K562 (cell line): ENCODE data around the gene RSPH6A. TPM values are rescaled to one million over a fixed set of nuclear protein-coding genes. Genes with fewer than 3 reads are reported as not detected.
A peak's percentile ranks its signal among the peaks of the same experiment; 100 is the strongest.

Source experiments
- C11orf30 ChIP-seq: fragments of 450-650 bp; IDR thresholded peaks from 2 replicates; pipeline ENCODE4 v1.6.1; 2016; ENCODE audit warnings: low read depth, mild to moderate bottlenecking
- CBX1 ChIP-seq: sonication (generic); IDR thresholded peaks from 2 replicates; pipeline ENCODE4 v1.6.1; 2016; ENCODE audit warnings: antibody characterized with exemption, low read depth, mild to moderate bottlenecking
- CBX2 ChIP-seq: fragments of 200-600 bp; sonication (generic); IDR thresholded peaks from one replicate; pipeline ENCODE4 v1.6.1; 2012; ENCODE audit warnings: mild to moderate bottlenecking, low read length, inconsistent platforms; ENCODE audit not compliant: insufficient read depth, poor library complexity, severe bottlenecking
- CHD4 ChIP-seq: fragments of 200-600 bp; sonication (generic); IDR thresholded peaks from 3 replicates; pipeline ENCODE4 v1.6.1; 2012; ENCODE audit warnings: low read depth, mild to moderate bottlenecking, mixed read lengths, low read length, inconsistent platforms; ENCODE audit not compliant: insufficient read depth, insufficient replicate concordance, poor library complexity, severe bottlenecking
- EGR1 ChIP-seq: fragments of 450-650 bp; conservative IDR thresholded peaks from 2 replicates; pipeline ENCODE4 v1.6.1; 2017; ENCODE audit warnings: mild to moderate bottlenecking
- MCM7 ChIP-seq, 2 experiments: fragments of 450-650 bp; IDR thresholded peaks; 2 replicates each; pipeline ENCODE4 v1.6.1; 2016 to 2018
- PHF8 ChIP-seq: fragments of 200-600 bp; sonication (generic); IDR thresholded peaks from 2 replicates; pipeline ENCODE4 v1.6.1; 2012; ENCODE audit warnings: mixed run types, mild to moderate bottlenecking, inconsistent platforms, low read length, moderate library complexity, borderline replicate concordance
- PHTF2 ChIP-seq: fragments of 250-450 bp; sonication (Bioruptor Pico); IDR thresholded peaks from 2 replicates; pipeline ENCODE4 v1.5.0; 2021; ENCODE audit warnings: mild to moderate bottlenecking
- RBM17 ChIP-seq: fragments of 200-400 bp; formaldehyde crosslinking; IDR thresholded peaks from 2 replicates; pipeline ENCODE4 v1.6.1; 2017; ENCODE audit warnings: low read depth, mild to moderate bottlenecking, low read length, borderline replicate concordance
- SAP30 ChIP-seq: fragments of 200-600 bp; sonication (generic); IDR thresholded peaks from 2 replicates; pipeline ENCODE4 v1.6.1; 2012; ENCODE audit warnings: borderline replicate concordance, low read depth, mild to moderate bottlenecking, moderate library complexity, low read length, control low read depth, inconsistent platforms; ENCODE audit not compliant: insufficient read depth, poor library complexity, severe bottlenecking
- SIX5 ChIP-seq, 2 experiments: IDR thresholded peaks; 2 replicates each; pipeline ENCODE4 v1.6.1; 2011; ENCODE audit warnings: low read length in 2 of 2, borderline replicate concordance in 1 of 2, low read depth in 1 of 2, mild to moderate bottlenecking in 1 of 2, moderate library complexity in 1 of 2; ENCODE audit not compliant: insufficient read depth in 1 of 2
- SNIP1 ChIP-seq: fragments of 450-650 bp; IDR thresholded peaks from 2 replicates; pipeline ENCODE4 v1.7.1; 2017; ENCODE audit warnings: low read depth, mild to moderate bottlenecking
- SNRNP70 ChIP-seq: fragments of 200-400 bp; formaldehyde crosslinking; optimal IDR thresholded peaks from 2 replicates; pipeline ENCODE3; 2017; ENCODE audit warnings: low read depth, low read length
- TAF1 ChIP-seq: IDR thresholded peaks from 2 replicates; pipeline ENCODE4 v1.6.1; 2011; ENCODE audit warnings: mild to moderate bottlenecking, low read length, moderate library complexity; ENCODE audit not compliant: insufficient read depth, control insufficient read depth, severe bottlenecking; ENCODE audit errors: extremely low read depth
- TCFL5 ChIP-seq: fragments of 250-450 bp; sonication (Bioruptor Pico); conservative IDR thresholded peaks from 2 replicates; pipeline ENCODE4 v1.6.1; 2021; ENCODE audit warnings: mild to moderate bottlenecking, moderate library complexity, matching md5 sums
- TRIM28 ChIP-seq: fragments of 450-650 bp; IDR thresholded peaks from 2 replicates; pipeline ENCODE4 v1.6.1; 2017
- U2AF1 ChIP-seq: fragments of 200-400 bp; formaldehyde crosslinking; optimal IDR thresholded peaks from 2 replicates; pipeline ENCODE3; 2017; ENCODE audit warnings: mild to moderate bottlenecking, low read depth, low read length, moderate library complexity
- ZNF12 ChIP-seq: sonication (generic); formaldehyde crosslinking; IDR thresholded peaks from 2 replicates; pipeline ENCODE4 v1.4.0; 2020; ENCODE audit warnings: mild to moderate bottlenecking, missing genetic modification reagents
- ZNF134 ChIP-seq: fragments of 250-450 bp; sonication (Bioruptor Pico); conservative IDR thresholded peaks from 2 replicates; pipeline ENCODE4 v1.4.0; 2020
- ZNF239 ChIP-seq: fragments of 250-450 bp; sonication (Bioruptor Pico); IDR thresholded peaks from 2 replicates; pipeline ENCODE4 v1.4.0; 2020; ENCODE audit warnings: mild to moderate bottlenecking
- ZNF24 ChIP-seq: fragments of 450-650 bp; IDR thresholded peaks from 2 replicates; pipeline ENCODE4 v1.6.1; 2016
- ZNF76 ChIP-seq: fragments of 250-450 bp; sonication (Bioruptor Pico); IDR thresholded peaks from 2 replicates; pipeline ENCODE4 v1.4.0; 2020; ENCODE audit warnings: mild to moderate bottlenecking, moderate library complexity, borderline replicate concordance
- polyA plus RNA-seq, 8 experiments: library from polyadenylated mRNA; depleted of rRNA in 4 of 8; stranded (reverse) in 5 of 8; unstranded in 3 of 8; fragments of >200 nt; fragmentation: Nextera tagmentation in 2 of 8; fragmentation: Illumina TruSeq in 1 of 8; extraction: Ambion mirVana in 2 of 8; extraction: Trizol in 1 of 8; gene quantifications; 2 replicates each; pipeline versions ENCODE4 v1.2.1 to v1.2.3, GENCODE V29; 2011 to 2014; ENCODE audit warnings: inconsistent platforms in 1 of 8, missing spikeins in 1 of 8
- total RNA-seq, 7 experiments: library from RNA; depleted of rRNA in 6 of 7; stranded (reverse); fragments of >200 nt in 6 of 7; fragmentation: Illumina TruSeq in 2 of 7; extraction: Trizol in 2 of 7; gene quantifications; 2 replicates each; pipeline versions ENCODE4 v1.2.1 to v1.2.3, GENCODE V29; 2011 to 2021; ENCODE audit warnings: low replicate concordance in 1 of 7
- TF ChIP-seq, protein P1 (sequence below): sonication (generic); formaldehyde crosslinking; IDR thresholded peaks from 2 replicates; pipeline ENCODE4 v1.5.0; 2020; ENCODE audit warnings: missing genetic modification reagents
- TF ChIP-seq, protein P2 (sequence below): fragments of 450-650 bp; formaldehyde crosslinking; IDR thresholded peaks from 2 replicates; pipeline ENCODE4 v1.4.0; 2020; ENCODE audit warnings: mild to moderate bottlenecking, moderate library complexity
- TF ChIP-seq, protein P3 (sequence below): sonication (generic); formaldehyde crosslinking; IDR thresholded peaks from 2 replicates; pipeline ENCODE4 v1.8.0; 2022; ENCODE audit warnings: missing genetic modification reagents, mild to moderate bottlenecking, borderline replicate concordance

The RSPH6A gene
- total and polyA plus RNA-seq, 9 of the 15 experiments (the other 6 are each of a cell fraction or from before 2014, with no cell fraction given) = 0.03 to 0.15 (median 0.07) TPM; not detected in 5

DNA sequence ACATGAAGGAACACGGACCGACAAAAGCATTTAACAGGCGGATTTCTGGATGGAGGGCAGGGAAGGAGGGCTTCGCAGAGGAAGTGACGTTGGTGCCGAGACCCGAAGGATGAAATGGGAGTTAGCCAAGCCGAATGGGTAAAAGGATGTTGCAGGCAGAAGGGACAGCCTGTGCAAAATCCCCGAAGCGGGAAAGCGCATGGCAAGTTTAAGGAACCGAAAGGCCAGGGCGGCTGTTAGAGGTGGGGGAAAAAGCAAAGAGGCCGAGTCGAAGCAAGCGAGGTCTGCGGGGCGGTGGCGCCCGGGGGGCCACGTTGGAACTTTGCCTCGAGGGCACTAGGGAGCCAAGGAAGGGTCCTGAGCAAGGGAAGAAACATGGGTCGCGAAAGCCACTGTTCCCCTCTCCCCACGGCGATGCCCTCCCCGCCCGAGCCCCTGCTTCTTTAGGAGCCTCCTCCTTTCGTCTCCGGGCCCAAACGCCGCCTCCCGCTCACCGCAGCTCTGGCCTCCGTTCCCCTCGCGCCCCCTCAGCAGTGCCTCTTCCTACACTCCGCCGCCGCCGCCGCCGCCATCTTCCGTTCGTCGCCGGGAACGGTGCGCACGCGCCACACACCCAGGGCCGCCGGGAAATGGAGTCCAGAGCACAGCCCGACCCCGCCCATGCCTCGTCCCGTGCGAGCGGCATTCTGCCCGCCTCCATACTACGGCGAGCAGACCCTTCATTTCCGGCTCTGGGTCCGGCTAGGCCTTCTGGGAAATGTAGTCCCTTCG, 47.6 kb upstream of the RSPH6A start, which contains the start of gene SYMPK (continued):
- TF ChIP-seq PHTF2 = no peak
- TF ChIP-seq C11orf30 = peak; percentile 68; the same call in 1 of the 2 replicates
- no peak for TF ChIP-seq ZNF76 (CRISPR knock-in tag)
- TF ChIP-seq PHF8 = peak; percentile 74; the same call in 1 of the 2 replicates
- no peak for TF ChIP-seq SNIP1
- no peak for TF ChIP-seq SNRNP70
- no peak for TF ChIP-seq CBX1
- TF ChIP-seq ZNF12 (CRISPR knock-in tag) = no peak
- peak; percentile 97 to 98 for TF ChIP-seq SIX5 (IDR thresholded peaks at IDR 0.05; ENCODE audit: borderline replicate concordance in 1 of 2, insufficient read depth in 1 of 2, low read depth in 1 of 2, low read length in 2 of 2)
- TF ChIP-seq ZNF239 = no peak
- TF ChIP-seq SAP30 = peak; percentile 27
- no peak for TF ChIP-seq MCM7 (IDR thresholded peaks at IDR 0.05)
- no peak; the same call in 1 of the 2 replicates for TF ChIP-seq TRIM28
- peak; percentile 79 for TF ChIP-seq EGR1
- TF ChIP-seq ZNF24 = no peak
- no peak for TF ChIP-seq U2AF1
- no peak for TF ChIP-seq CBX2
- TF ChIP-seq RBM17 = no peak
- no peak for TF ChIP-seq CHD4
- no peak for TF ChIP-seq TCFL5 (CRISPR knock-in tag)
- TF ChIP-seq ZNF134 (CRISPR knock-in tag) = no peak
- TF ChIP-seq, protein P1, sequence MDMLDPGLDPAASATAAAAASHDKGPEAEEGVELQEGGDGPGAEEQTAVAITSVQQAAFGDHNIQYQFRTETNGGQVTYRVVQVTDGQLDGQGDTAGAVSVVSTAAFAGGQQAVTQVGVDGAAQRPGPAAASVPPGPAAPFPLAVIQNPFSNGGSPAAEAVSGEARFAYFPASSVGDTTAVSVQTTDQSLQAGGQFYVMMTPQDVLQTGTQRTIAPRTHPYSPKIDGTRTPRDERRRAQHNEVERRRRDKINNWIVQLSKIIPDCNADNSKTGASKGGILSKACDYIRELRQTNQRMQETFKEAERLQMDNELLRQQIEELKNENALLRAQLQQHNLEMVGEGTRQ (CRISPR knock-in tag) = peak; percentile 72
- TF ChIP-seq, protein P2, sequence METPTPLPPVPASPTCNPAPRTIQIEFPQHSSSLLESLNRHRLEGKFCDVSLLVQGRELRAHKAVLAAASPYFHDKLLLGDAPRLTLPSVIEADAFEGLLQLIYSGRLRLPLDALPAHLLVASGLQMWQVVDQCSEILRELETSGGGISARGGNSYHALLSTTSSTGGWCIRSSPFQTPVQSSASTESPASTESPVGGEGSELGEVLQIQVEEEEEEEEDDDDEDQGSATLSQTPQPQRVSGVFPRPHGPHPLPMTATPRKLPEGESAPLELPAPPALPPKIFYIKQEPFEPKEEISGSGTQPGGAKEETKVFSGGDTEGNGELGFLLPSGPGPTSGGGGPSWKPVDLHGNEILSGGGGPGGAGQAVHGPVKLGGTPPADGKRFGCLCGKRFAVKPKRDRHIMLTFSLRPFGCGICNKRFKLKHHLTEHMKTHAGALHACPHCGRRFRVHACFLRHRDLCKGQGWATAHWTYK (CRISPR knock-in tag) = no peak
- TF ChIP-seq, protein P3, sequence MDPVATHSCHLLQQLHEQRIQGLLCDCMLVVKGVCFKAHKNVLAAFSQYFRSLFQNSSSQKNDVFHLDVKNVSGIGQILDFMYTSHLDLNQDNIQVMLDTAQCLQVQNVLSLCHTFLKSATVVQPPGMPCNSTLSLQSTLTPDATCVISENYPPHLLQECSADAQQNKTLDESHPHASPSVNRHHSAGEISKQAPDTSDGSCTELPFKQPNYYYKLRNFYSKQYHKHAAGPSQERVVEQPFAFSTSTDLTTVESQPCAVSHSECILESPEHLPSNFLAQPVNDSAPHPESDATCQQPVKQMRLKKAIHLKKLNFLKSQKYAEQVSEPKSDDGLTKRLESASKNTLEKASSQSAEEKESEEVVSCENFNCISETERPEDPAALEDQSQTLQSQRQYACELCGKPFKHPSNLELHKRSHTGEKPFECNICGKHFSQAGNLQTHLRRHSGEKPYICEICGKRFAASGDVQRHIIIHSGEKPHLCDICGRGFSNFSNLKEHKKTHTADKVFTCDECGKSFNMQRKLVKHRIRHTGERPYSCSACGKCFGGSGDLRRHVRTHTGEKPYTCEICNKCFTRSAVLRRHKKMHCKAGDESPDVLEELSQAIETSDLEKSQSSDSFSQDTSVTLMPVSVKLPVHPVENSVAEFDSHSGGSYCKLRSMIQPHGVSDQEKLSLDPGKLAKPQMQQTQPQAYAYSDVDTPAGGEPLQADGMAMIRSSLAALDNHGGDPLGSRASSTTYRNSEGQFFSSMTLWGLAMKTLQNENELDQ (CRISPR knock-in tag) = no peak
- peak; percentile 93 for TF ChIP-seq TAF1
